HG03520 (cell line): ENCODE results near the gene PRMT7.

Experiments
- ATAC-seq: cut with Tn5 transposase; IDR thresholded peaks from one replicate; pipeline ENCODE4 v1.9.1; 2021; ENCODE audit warnings: mild to moderate bottlenecking, moderate library complexity; ENCODE audit not compliant: unreplicated experiment

PRMT7 gene

GRCh38 chr16:68361485-68361884 lies 50.7 kb downstream of the PRMT7 start:
- no peak for ATAC-seq

GRCh38 chr16:68362262-68362913 lies 51.6 kb downstream of the PRMT7 start:
- no peak for ATAC-seq

GRCh38 chr16:68362947-68363657 lies 52.3 kb downstream of the PRMT7 start:
- no peak for ATAC-seq

GRCh38 chr16:68363658-68364521 lies 53.1 kb downstream of the PRMT7 start:
- ATAC-seq: no peak

- no peak for ATAC-seq
Measured at GRCh38 chr16:68364561-68364998, 53.8 kb downstream of the PRMT7 start.

GRCh38 chr16:68365167-68365817 lies 54.5 kb downstream of the PRMT7 start:
- no peak for ATAC-seq

GRCh38 chr16:68366062-68366461 lies 55.2 kb downstream of the PRMT7 start:
- no peak for ATAC-seq

GRCh38 chr16:68367030-68367429 lies 56.2 kb downstream of the PRMT7 start:
- ATAC-seq: no peak

GRCh38 chr16:68367440-68367839 lies 56.6 kb downstream of the PRMT7 start:
- no peak for ATAC-seq

- ATAC-seq: no peak
Measured at GRCh38 chr16:68367891-68368290, 57.1 kb downstream of the PRMT7 start.

GRCh38 chr16:68368301-68368888 lies 57.6 kb downstream of the PRMT7 start:
- ATAC-seq: no peak

GRCh38 chr16:68369168-68369567 lies 58.3 kb downstream of the PRMT7 start:
- no peak for ATAC-seq

GRCh38 chr16:68369697-68370580 lies 59.1 kb downstream of the PRMT7 start:
- ATAC-seq: peak; percentile 40

- ATAC-seq: no peak
Measured at GRCh38 chr16:68370581-68371275, 59.9 kb downstream of the PRMT7 start.

- ATAC-seq: no peak
Measured at GRCh38 chr16:68371276-68371651, 60.4 kb downstream of the PRMT7 start.

- ATAC-seq: no peak
Measured at GRCh38 chr16:68371706-68372380, 61.0 kb downstream of the PRMT7 start.

GRCh38 chr16:68372381-68372720 lies 61.5 kb downstream of the PRMT7 start:
- ATAC-seq: no peak

- ATAC-seq: no peak
Measured at GRCh38 chr16:68372806-68373205, 62.0 kb downstream of the PRMT7 start.
